CD4-positive, alpha-beta T cell treated with Interferon alpha-2 for 1 hour (primary cell): ENCODE results near the gene STARD3NL.

ENCODE experiments used
- DNase-seq, 2 donors: peaks; one replicate each; pipeline ENCODE4 v3.0.0-alpha.2; 2020 to 2022

STARD3NL gene

DNA sequence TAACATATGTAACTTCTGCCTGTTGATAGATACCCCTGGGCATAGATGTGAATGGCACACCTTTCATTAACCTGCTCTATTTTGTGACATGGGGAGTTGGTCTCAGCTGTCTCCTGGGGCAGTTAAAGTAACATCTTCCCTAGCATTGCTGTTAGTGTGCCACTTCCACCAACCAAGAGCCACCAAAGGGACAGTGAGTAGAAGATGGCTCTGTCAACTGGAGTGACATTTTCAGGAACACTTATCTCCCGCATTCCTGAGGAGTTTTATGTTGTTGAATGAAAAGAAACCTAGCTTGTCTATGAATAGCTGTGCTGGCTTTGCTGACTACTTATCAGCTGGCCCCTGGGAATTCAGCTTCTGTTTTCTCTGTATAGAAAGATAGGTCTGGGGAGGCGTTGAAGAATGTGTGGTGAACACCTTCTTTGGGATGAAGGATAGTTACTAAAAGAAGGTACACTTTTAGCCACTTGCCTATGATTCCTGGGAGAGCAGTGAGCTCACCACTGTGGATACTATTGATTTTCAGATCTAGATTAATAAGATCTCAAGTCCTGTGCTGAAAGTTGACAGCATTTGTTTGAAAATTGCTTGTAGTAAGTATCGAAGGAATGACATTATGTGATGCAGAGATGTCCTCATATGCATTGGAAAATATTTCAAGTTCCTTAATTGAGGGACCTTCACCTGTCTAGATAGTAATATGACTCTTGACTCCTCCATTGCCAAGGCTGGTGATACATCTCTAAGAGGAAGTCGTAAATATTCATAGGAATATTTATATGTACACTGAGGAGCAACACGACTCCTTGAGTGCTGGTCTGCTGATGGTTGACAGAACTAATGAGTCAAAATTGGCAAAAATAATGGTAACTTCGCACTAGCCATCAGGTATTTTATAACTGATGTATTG is 7.6 kb downstream of the STARD3NL start:
- no peak for DNase-seq

- DNase-seq: no peak
These were observed 8.7 kb downstream of the STARD3NL start for GRCh38 chr7:38186593-38187314.

DNA sequence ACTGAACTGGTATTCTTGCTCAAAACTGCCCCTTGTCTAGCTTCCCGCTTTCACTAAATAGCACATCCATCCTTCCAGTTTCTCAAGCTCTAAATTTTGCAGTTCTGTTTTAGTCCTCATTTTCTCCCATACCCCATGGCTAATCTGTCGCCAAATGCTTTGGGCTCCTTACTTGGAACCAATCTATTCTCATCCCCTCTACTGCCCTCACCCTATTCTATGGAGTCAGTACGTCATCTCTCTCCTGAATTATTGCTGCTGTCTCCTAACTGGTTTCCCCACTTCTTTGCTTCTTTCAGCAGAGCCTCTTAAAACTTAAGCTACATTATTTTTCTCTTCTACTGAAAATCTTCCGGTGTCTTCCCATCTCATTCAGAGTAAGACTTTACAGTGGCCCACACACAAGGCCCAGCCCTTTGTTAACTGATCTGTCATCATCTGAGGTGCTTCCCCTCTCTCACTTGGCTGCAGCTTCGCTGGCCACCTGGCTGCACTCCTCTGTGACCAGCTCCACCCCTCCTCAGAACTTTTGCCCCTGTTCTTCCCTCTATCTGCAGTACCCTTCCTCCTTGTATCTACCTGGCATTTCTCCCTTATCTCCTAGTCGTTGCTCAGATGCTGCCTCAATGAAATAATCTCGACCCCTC is 9.9 kb downstream of the STARD3NL start:
- no peak for DNase-seq

GRCh38 chr7:38189231-38189938 is 11.3 kb downstream of the STARD3NL start:
- DNase-seq: no peak

DNA sequence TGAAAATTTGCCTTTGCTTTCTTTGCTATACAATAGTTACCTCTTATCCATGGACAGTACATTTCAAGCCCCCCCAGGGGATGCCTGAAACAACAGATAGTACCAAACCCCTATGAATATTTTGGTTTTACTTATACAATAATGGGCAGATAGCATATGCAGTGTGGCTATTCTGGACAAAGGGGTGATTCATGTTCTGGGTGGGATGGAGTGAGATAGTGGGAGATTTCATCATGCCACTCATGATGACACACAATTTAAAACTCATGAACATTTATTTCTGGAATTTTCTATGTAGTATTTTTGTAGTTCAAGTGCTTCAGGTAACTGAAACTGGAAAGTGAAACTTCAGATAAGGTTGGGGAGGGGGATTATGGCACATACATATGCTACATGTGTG is 12.0 kb downstream of the STARD3NL start:
- no peak for DNase-seq

DNA sequence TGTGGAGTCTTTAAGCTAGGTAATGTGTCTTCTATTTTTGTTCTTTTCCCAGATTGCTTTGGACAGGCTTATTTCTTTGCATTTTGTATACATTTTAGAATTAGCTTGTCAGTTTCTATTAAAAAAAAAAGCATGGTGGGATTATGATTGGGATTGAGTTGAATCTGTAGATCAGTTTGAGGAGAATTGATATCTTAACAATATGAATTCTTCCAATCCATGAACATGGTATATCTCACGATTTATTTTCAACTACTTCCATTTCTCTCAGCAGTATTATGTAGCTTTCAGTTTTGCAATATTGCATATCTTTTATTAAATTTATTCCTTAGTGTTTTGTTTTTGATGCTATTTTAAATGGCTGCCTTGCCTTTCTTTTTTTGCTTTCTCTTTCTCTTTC is 13.7 kb downstream of the STARD3NL start:
- no peak for DNase-seq

DNA sequence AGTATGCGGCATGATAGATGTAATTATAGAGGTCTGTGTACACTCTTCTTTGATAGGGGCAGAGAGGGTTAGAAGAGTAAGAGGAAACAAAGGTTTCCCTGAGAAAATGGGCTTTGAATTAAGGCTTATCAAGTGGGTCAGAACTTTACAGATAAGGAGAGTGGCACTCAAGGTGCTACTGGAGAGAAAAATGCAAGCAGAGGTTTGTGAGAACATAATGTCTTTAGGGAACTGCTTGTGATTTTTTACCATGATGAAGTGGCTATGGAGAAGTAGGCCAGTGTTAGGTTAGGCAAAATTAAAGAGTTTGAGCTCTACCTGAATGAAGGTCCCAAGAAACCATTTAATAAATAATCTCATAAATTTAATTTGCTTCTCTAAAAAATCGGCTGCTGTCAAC is 14.3 kb downstream of the STARD3NL start:
- no peak for DNase-seq

GRCh38 chr7:38195804-38196595 is 18.0 kb downstream of the STARD3NL start:
- no peak for DNase-seq

- DNase-seq: no peak
These were observed 20.3 kb downstream of the STARD3NL start for GRCh38 chr7:38198366-38198765.

DNA sequence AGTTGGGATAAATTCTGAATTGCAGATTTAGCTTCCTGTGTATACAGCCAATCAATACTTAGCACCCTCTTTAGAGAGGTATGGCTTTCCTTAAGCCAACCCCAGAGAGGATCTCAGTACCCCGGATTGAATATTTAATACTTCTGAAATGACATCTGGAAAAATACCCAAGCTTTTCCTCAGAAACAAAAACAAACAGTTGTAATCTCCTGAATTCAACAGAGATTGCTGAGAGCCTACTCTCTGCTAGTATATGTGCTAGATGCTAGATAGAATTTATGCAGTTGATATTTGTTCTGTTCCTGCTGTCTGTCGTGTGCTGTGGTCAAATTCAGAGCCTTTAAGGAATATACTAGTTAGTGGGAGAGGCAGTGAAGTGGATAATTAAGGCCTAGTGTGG is 21.1 kb downstream of the STARD3NL start:
- no peak for DNase-seq

DNA sequence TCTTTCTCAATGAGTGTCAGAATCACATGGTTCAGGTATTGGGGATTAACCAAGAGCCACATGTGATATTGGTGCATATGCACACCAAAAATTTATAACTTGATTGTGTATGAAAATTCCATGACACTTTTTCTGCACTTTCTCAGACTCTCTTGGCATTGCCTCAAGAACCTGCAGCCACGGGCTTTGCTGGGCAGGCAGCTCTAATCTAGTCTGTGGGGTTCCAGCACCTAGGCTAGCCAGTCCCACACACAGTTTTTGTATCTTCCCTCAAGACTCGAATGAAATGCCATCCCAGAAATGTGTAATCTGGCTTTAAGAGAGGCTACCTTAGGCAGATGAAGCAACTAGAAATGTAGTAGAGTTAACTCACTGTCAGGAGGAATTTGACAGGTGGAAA is 21.7 kb downstream of the STARD3NL start:
- DNase-seq: no peak

DNA sequence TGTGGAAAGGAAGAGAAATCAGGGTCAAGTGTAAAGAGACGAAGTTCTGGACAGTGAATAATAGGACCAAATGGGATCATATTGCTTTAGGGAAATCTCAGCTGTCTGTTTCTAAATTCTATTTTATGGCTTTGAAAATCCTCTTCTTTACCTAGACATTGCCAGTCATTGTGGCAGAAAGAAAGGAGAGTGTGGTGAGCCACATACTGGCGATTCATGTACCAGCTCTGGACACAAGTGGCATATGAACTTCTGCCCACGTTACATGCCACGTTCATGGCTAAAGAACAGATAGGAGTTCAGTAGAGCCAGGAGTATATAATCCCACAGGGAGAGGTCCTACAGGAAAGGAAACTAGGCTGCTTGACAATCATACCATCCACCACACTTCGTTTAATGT is 28.0 kb downstream of the STARD3NL start:
- no peak for DNase-seq

- no peak for DNase-seq
These were observed 29.8 kb downstream of the STARD3NL start for GRCh38 chr7:38207843-38208242.

DNA sequence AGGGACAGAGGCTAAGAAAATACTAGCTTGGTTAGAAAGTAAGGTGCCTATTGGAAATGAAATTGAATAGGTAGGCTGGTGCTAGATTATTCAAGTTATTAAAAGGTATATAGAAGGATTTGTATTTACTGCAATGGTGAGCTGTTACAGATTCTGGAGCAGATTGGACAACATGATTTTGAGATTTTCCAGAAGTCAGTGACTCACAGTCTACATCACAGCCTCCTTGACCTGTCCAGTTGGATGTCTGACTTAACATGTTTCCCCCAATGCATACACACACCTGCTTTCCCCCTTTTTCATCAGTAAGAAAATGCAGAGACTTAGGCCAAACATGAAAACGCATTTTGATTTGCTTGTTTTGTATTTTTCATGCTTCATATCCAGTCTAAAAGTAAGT is 33.4 kb downstream of the STARD3NL start:
- no peak for DNase-seq

DNA sequence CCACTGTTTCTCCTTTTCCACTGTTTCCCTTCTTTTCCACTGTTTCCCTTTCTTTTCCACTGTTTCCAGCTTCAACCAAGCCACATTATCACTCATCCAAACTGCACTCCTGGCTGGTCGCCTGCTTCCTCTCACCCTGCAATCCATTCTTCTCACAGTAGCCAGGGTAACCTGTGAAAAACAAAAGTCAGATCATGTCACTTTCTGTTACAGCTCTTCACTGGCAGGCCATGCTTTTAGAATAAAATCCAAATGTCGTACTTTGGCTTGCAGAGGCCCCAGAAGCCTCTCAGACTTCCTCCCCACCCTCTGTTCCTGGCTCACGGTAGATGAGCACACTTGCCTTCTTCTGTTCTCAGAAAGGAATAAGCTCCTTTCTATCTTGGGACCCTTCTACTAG is 33.9 kb downstream of the STARD3NL start:
- DNase-seq: no peak

- no peak for DNase-seq
These were observed 37.1 kb downstream of the STARD3NL start for GRCh38 chr7:38215115-38215514.

DNA sequence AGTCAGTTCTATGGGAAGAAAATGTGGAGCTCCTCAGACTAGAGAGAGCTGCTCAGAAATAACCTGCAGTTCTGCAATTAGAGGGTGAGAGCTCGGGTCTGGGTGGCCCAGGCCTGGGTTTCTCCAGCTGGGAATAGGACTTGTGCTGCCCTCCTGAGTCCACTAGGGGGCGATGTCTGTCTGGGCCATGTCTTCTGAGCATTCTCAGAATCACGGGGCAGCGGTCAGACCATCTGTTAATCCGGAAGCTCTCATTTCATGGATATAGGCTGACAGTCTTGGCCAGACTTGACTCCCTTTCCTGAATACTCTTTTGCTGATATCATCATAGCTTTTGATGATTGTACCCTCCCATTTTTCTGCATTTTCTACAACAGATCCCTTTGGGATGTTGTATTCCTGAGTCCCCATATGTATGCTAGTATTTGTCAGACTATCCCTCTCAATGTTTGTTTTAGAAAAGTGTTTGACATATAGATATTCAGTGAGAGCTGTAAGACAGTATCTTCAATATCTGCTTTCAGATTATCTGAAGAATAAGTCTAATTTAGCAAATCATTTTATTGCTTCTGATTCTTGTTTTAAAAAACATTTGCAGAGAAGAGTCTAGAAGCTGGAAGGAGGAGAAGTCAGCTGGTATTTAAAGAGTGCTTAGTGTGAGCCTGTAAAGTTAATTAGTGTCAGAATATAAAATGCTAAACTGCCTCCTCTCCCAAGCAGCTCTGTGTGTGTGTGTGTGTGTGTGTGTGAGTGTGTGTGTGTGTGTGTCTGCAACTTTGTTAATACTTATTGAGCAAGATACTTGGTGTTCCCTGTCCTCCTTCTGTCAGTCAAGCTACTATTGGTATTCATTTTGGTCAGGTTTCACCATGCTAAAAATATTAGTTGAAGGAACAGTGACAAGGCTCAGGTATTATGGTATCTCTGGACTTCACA is 38.0 kb downstream of the STARD3NL start:
- DNase-seq: peak; percentile 79 to 88

DNA sequence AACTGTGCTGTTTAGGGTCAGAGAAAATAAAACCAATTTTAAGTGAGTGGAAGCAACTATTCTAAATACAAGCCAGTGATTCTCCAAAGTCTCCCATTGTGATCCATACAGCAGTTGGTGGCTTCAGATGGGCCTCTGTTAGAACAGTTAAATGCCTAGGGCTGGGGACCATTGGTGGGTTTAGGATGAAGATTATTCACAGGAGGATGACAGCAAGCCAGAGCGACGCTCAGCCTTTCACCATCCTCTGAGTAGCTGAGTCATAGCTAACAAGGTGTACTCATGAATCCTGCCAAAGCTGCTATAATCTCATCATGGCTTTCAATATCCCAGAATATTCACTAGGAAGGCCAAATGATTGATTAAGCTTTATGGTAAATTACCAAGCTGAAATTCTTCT is 39.6 kb downstream of the STARD3NL start:
- DNase-seq: no peak

DNA sequence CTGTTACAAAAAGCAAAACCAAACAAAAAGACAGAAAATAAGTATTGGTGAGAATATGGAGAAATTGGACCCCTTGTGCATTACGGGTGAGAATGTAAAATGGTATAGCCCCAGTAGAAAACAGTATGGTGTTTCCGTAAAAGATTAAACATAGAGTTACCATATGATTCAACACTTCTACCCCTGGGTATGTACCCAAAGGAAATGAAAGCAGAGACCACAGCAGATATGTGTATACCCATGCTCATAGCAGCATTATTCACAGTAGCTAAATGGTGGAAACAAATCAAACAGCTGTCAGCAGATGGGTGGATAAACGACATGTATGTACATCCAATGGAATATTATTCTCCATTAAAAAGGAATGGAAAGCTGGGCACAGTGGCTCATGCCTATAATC is 42.4 kb downstream of the STARD3NL start:
- DNase-seq: peak in 1 of 2 donors; percentile 53

- DNase-seq: peak; percentile 33 to 80
These were observed 44.5 kb downstream of the STARD3NL start for GRCh38 chr7:38222481-38223096.

GRCh38 chr7:38223306-38223705 is 45.3 kb downstream of the STARD3NL start:
- DNase-seq: no peak
